Esophagus squamous epithelium (tissue), 4 donors: ENCODE data around the gene MAP3K20.

ENCODE experiments used
- CTCF ChIP-seq, 6 experiments: fragments of 450-650 bp in 4 of 6; fragments of 200-600 bp in 2 of 6; sonication (generic) in 2 of 6; IDR thresholded peaks; one replicate each; pipeline ENCODE4 v1.5.1; 2016 to 2019; ENCODE audit warnings: antibody characterized with exemption in 6 of 6, mild to moderate bottlenecking in 4 of 6, moderate library complexity in 4 of 6
- POLR2A ChIP-seq, 4 donors: fragments of 450-650 bp; IDR thresholded peaks; one replicate each; pipeline ENCODE4 v1.6.1; 2017; ENCODE audit warnings: antibody characterized with exemption in 4 of 4, mild to moderate bottlenecking in 4 of 4, moderate library complexity in 3 of 4

- no peak for TF ChIP-seq CTCF (IDR thresholded peaks at IDR 0.05)
- TF ChIP-seq POLR2A (IDR thresholded peaks at IDR 0.05), result no peak
Observed at GRCh38 chr2:173066887-173067676, 8.6 kb upstream of the MAP3K20 start.
